ENCODE data around the gene VWA2.
A peak's percentile ranks its signal among the peaks of the same experiment; 100 is the strongest.
"Not testable (repeated sequence)": the region's sequence is repeated elsewhere in the genome, so short reads cannot be mapped to it uniquely, and the experiment has no call there.

Gene VWA2

GRCh38 chr10:114320249-114321116, 81.4 kb downstream of the VWA2 start:
- no peak for DNase-seq

- DNase-seq, result no peak
These were observed 83.3 kb downstream of the VWA2 start for GRCh38 chr10:114322344-114322743.

DNA sequence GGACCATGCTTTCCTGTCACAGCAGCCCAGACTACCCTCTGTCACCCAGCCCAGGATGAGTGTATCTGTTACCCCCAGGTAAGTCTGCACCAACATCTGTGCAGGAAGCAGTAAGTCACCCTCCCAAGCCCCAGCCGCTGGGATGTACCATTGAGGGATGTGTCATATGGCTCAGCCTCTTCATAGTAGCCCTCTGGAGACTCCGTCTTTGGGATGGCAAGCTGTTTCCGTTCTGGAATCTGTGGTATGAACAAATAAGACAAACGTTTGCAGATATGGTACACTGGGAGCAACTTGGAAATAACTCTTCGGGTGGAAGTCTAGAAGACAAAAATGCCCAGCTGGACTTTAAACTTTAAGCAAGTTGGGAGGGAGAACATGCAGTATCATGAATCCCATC, 84.0 kb downstream of the VWA2 start:
- peak; percentile 34 for DNase-seq

- no peak for DNase-seq
These were observed 87.7 kb downstream of the VWA2 start for GRCh38 chr10:114326795-114327194.

DNA sequence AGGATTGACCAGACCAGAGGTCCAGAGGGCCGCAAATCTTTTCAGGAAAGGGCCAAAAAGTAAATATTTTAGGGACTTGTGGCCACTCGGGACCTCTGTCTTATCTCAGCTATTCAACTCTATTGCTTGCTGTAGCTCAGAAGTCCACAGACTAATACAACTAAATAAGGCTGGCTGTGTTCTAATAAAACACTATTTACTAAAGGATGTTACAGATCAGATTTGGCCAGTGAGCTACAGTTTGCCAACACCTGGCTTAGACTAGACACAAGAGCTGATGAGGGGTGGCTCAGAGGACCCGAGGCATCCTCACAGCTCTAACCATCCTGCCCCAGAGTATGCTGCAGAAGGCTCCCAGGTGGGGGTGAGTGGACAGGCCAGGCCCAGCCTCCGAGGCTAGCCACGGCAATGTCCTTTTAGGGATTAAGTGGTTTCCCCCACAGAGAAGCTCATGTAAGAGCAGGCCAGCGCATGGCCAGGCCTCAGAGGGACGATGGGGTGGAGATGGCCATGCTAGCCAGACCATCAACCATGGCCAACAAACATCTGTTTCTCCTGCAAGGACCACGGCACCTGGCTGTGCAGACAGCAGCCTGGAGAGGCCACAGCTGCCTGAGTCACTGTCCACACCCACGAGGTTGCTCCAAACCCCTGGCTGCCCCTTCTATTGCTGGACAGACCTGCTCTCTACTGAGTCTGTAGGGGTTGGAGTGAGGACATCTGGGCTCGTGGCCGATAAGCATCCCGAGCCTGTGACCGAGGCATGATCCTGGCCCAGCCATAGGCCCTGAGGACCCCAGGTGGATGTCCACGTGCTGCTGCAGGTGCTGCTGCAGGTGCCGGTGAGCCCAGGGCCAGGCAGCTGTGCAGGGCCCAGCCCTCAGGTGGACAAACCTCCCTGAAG, 88.7 kb downstream of the VWA2 start:
- DNase-seq, result no peak

DNA sequence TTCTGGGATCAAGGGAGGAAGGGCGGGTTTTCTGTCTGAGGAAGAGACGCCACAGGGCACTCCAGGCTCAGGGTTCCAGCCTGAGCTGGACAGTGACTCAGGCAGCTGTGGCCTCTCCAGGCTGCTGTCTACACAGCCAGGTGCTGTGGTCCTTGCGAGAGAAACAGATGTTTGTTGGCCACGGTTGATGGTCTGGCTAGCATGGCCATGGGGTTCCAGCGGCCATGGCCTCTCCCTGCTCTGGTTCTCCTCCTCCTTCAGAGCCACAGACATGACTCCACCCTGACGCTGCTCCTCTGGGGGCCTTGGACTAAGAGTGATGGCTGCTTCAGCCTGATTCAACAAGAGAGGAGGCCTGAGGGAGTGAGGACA, 89.4 kb downstream of the VWA2 start:
- DNase-seq, result no peak

GRCh38 chr10:114328874-114329273, 89.8 kb downstream of the VWA2 start:
- DNase-seq, result no peak

GRCh38 chr10:114329634-114330365, 90.7 kb downstream of the VWA2 start:
- DNase-seq, result no peak

DNA sequence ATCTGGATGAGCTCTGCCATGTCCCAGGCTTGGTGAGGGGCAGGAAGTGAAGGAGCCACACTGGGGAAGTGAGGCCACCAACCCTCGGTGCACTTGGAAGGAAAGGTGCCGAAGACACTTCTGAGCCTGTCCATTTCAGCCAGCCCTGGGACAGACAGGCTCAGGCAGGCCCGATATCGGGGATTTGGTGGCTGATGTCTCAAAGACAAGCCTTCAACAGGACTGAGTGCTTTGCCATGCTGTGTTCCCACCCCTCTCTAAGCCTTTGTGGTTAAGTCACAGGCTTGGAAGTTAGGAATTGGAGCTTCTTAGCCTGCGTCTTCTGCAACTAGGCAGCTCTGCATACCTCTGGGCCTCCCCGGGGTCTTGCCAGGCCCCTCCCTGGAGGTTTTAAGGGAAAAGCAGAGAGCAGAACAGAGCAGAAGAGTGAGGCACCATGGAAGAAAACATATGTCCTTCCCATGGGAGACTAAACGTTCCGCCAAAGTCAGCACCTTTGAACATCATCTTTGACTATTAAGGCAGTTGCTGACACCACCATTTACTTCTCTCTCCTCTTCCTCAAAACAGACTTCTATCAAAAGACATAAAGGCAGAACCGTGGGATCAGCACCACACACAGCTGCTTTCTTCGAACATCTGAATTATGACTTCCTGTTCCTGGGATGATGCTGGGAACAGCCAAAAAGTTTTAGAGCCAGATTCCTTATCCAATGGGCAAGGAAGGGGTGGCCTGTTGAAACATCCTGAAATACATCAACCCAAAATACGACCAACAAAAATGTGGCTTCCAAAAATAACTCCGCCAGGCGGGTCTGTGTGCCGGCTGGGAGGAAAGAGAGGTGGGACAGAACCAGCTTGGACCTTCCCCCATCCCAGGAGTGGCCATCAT, 93.5 kb downstream of the VWA2 start:
- no peak for DNase-seq

- not testable (repeated sequence) for DNase-seq
These were observed 94.4 kb downstream of the VWA2 start for GRCh38 chr10:114333441-114333840.

DNA sequence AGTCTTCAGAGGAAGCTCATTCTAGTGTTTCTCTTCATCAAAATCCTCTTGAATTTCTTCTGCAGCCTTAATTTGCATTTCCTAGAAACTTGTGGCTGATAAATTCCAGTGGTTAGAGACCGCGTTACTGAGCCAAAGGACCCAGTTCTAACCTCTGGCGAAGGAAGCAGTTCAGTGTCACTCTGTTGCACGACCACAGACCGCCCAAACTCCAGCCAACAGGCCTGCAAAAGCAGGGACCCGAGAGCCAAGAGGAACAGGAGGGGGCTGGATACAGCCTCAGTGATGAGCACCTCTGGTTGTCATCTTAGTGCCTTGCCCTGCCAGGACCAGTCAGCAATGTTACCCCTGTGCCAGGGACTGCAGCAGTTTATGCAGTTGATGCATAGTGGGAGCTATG, 95.2 kb downstream of the VWA2 start:
- DNase-seq, result no peak

- no peak for DNase-seq
These were observed 96.6 kb downstream of the VWA2 start for GRCh38 chr10:114335614-114336013.

DNA sequence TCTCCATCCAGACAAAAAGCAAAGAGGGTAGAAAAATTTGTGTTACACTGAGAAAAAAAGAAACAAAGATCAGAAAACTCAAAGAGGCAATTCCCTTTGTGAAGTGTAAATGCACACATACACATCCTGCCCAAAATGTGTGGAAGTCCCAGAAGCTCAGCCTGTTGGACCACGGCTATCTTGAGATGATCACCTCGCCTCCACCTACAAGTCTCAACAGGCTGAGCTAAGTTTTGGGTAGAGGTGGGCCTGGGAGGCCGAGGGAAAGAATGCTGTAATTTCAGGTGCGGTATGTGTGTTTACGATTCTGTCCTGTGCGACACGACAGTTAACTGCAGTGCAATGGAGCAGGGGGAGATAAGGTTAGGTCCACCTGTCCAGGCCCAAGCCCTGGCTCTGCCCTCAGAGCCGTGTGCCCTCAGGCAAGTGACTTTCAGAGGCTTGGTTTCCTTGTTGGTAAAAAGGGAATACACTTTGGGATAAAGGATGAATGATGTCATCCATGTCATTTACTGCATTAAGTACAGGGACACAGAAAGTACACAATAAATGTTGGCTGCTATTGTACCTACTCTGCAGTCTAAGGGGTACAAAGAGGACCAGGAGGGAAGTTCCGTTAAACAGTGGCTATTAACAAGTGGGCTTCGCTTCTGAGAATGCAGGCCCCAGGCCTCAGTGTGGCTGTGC, 97.9 kb downstream of the VWA2 start:
- no peak for DNase-seq

GRCh38 chr10:114337510-114338462, 98.7 kb downstream of the VWA2 start:
- no peak for DNase-seq

- no peak for DNase-seq
These were observed 101.8 kb downstream of the VWA2 start for GRCh38 chr10:114340816-114341215.
